Ureter (tissue), 1 donor: Measurements from ENCODE around the gene PLA2G4F. TPM values are rescaled to one million over a fixed set of nuclear protein-coding genes. Genes with fewer than 3 reads are reported as not detected.

ENCODE experiments used
- DNase-seq: peaks from one replicate; pipeline ENCODE4 v3.0.0-alpha.2; 2020; ENCODE audit warnings: low spot score
- total RNA-seq: library from RNA; stranded (reverse); gene quantifications from one replicate; pipeline ENCODE4 v1.2.4, GENCODE V29; 2023
- donor health status: DM: yes; HTN: yes; CAD: no.

Gene PLA2G4F
- total RNA-seq, result 47.8 TPM

GRCh38 chr15:42156243-42156922, at the start of gene PLA2G4F:
Gene PLA2G4F (minus strand): TSS chr15:42156636. CDS start chr15:42156549, 87 bp downstream.
- DNase-seq, result peak; percentile 78

GRCh38 chr15:42203891-42204290, 47.5 kb upstream of the PLA2G4F start:
- DNase-seq, result no peak

- DNase-seq, result no peak
These were observed 46.2 kb upstream of the PLA2G4F start for GRCh38 chr15:42202653-42203052.

GRCh38 chr15:42201801-42202200, 45.4 kb upstream of the PLA2G4F start:
- no peak for DNase-seq

GRCh38 chr15:42199126-42199525, 42.7 kb upstream of the PLA2G4F start:
- DNase-seq, result no peak

GRCh38 chr15:42198516-42198915, 42.1 kb upstream of the PLA2G4F start:
- no peak for DNase-seq

- no peak for DNase-seq
These were observed 38.1 kb upstream of the PLA2G4F start for GRCh38 chr15:42194513-42194912.

GRCh38 chr15:42193383-42193782, 36.9 kb upstream of the PLA2G4F start:
- DNase-seq, result no peak

GRCh38 chr15:42191610-42192346, 35.3 kb upstream of the PLA2G4F start:
- no peak for DNase-seq

GRCh38 chr15:42190370-42190769, 33.9 kb upstream of the PLA2G4F start:
- DNase-seq, result no peak

GRCh38 chr15:42185801-42186200, 29.4 kb upstream of the PLA2G4F start:
- no peak for DNase-seq

- DNase-seq, result no peak
These were observed 28.3 kb upstream of the PLA2G4F start for GRCh38 chr15:42184736-42185135.

GRCh38 chr15:42184296-42184695, 27.9 kb upstream of the PLA2G4F start:
- no peak for DNase-seq

GRCh38 chr15:42182961-42183360, 26.5 kb upstream of the PLA2G4F start:
- DNase-seq, result no peak

- DNase-seq, result no peak
These were observed 26.0 kb upstream of the PLA2G4F start for GRCh38 chr15:42182328-42182886.

GRCh38 chr15:42178056-42178455, 21.6 kb upstream of the PLA2G4F start:
- DNase-seq, result no peak

- no peak for DNase-seq
These were observed 19.2 kb upstream of the PLA2G4F start for GRCh38 chr15:42175671-42176070.

GRCh38 chr15:42172475-42172874, 16.0 kb upstream of the PLA2G4F start:
- DNase-seq, result no peak

- no peak for DNase-seq
These were observed 15.4 kb upstream of the PLA2G4F start for GRCh38 chr15:42171795-42172194.

GRCh38 chr15:42171122-42171521, 14.7 kb upstream of the PLA2G4F start:
- no peak for DNase-seq

- no peak for DNase-seq
These were observed 9.9 kb upstream of the PLA2G4F start for GRCh38 chr15:42166225-42166940.

- DNase-seq, result no peak
These were observed 8.7 kb upstream of the PLA2G4F start for GRCh38 chr15:42165106-42165505.
